Medulla oblongata (tissue), 1 donor: ENCODE data around the gene GGCT.
"Not testable (repeated sequence)": the region's sequence is repeated elsewhere in the genome, so short reads cannot be mapped to it uniquely, and the experiment has no call there.

Source experiments
- DNase-seq: peaks from one replicate; pipeline ENCODE4 v3.0.0-alpha.2; 2015; ENCODE audit errors: extremely low spot score

Gene GGCT

GRCh38 chr7:30504301-30505173 is at the start of gene GGCT:
Gene GGCT, minus strand, starts transcription at chr7:30504829. Its CDS starts 120 bp downstream, at chr7:30504709.
- DNase-seq = peak; percentile 100

- no peak for DNase-seq
Observed at GRCh38 chr7:30553546-30553945, 48.9 kb upstream of the GGCT start.

- DNase-seq = no peak
Observed at GRCh38 chr7:30553141-30553540, 48.5 kb upstream of the GGCT start.

- DNase-seq = no peak
Observed at GRCh38 chr7:30552330-30552729, 47.7 kb upstream of the GGCT start.

- DNase-seq = no peak
Observed at GRCh38 chr7:30549931-30550493, 45.4 kb upstream of the GGCT start.

- DNase-seq = peak; percentile 94
Observed at GRCh38 chr7:30548845-30549244, 44.2 kb upstream of the GGCT start.

GRCh38 chr7:30546596-30546995 is 42.0 kb upstream of the GGCT start:
- no peak for DNase-seq

GRCh38 chr7:30545791-30546555 is 41.3 kb upstream of the GGCT start:
- DNase-seq = no peak

GRCh38 chr7:30543813-30544525 is 39.3 kb upstream of the GGCT start:
- DNase-seq = no peak

GRCh38 chr7:30543115-30543514 is 38.5 kb upstream of the GGCT start:
- DNase-seq = not testable (repeated sequence)

GRCh38 chr7:30533886-30534285 is 29.3 kb upstream of the GGCT start:
- no peak for DNase-seq

- DNase-seq = no peak
Observed at GRCh38 chr7:30531286-30531685, 26.7 kb upstream of the GGCT start.

GRCh38 chr7:30530373-30530772 is 25.7 kb upstream of the GGCT start:
- no peak for DNase-seq

- no peak for DNase-seq
Observed at GRCh38 chr7:30528779-30529178, 24.1 kb upstream of the GGCT start.

- DNase-seq = not testable (repeated sequence)
Observed at GRCh38 chr7:30527297-30527696, 22.7 kb upstream of the GGCT start.

- no peak for DNase-seq
Observed at GRCh38 chr7:30526163-30526562, 21.5 kb upstream of the GGCT start.

GRCh38 chr7:30525429-30525828 is 20.8 kb upstream of the GGCT start:
- DNase-seq = no peak

GRCh38 chr7:30524545-30524944 is 19.9 kb upstream of the GGCT start:
- no peak for DNase-seq

GRCh38 chr7:30523466-30523865 is 18.8 kb upstream of the GGCT start:
- no peak for DNase-seq

- DNase-seq = no peak
Observed at GRCh38 chr7:30522159-30522558, 17.5 kb upstream of the GGCT start.

- DNase-seq = no peak
Observed at GRCh38 chr7:30521532-30521931, 16.9 kb upstream of the GGCT start.

- no peak for DNase-seq
Observed at GRCh38 chr7:30519122-30519521, 14.5 kb upstream of the GGCT start.
